HFFc6 (cell line): Measurements from ENCODE around the gene CLNK. TPM values are rescaled to one million over a fixed set of nuclear protein-coding genes. Genes with fewer than 3 reads are reported as not detected.

Experiments
- DNase-seq: peaks from one replicate; pipeline ENCODE4 v3.0.0-alpha.2; 2018
- H3K27ac Mint-ChIP-seq: 2 replicates; pipeline ENCODE4 v1.8.0; 2020; ENCODE audit warnings: mild to moderate bottlenecking, mixed read lengths
- H3K27me3 Mint-ChIP-seq: 2 replicates; pipeline ENCODE4 v1.8.0; 2021; ENCODE audit warnings: mild to moderate bottlenecking, moderate library complexity, mixed read lengths; ENCODE audit not compliant: insufficient read depth
- H3K36me3 Mint-ChIP-seq: 2 replicates; pipeline ENCODE4 v1.8.0; 2021; ENCODE audit warnings: low read depth, mixed read lengths
- H3K4me1 Mint-ChIP-seq: 2 replicates; pipeline ENCODE4 v1.8.0; 2020; ENCODE audit warnings: low read depth, mixed read lengths
- H3K4me3 Mint-ChIP-seq: 2 replicates; pipeline ENCODE4 v1.8.0; 2020; ENCODE audit warnings: mild to moderate bottlenecking, moderate library complexity, mixed read lengths
- H3K9me3 Mint-ChIP-seq: 2 replicates; pipeline ENCODE4 v1.8.0; 2020; ENCODE audit warnings: mild to moderate bottlenecking, mixed read lengths
- total RNA-seq, 6 experiments: library from RNA; stranded (reverse); fragmentation: NEBNext Ultra II Directional; extraction: Animal tissue kit (Norgen Biotek cat#: 25700); gene quantifications; 2 replicates in 1 of 6; 3 replicates in 5 of 6; pipeline ENCODE4 v1.2.3, GENCODE V29; 2021
- TF ChIP-seq, protein P1 (sequence below): fragments of 200-600 bp; sonication (generic); IDR thresholded peaks from 2 replicates; pipeline ENCODE4 v1.5.0; 2021; ENCODE audit warnings: antibody characterized with exemption, mild to moderate bottlenecking

The CLNK gene
- total RNA-seq, 6 experiments from 2014 or later: not detected

DNA sequence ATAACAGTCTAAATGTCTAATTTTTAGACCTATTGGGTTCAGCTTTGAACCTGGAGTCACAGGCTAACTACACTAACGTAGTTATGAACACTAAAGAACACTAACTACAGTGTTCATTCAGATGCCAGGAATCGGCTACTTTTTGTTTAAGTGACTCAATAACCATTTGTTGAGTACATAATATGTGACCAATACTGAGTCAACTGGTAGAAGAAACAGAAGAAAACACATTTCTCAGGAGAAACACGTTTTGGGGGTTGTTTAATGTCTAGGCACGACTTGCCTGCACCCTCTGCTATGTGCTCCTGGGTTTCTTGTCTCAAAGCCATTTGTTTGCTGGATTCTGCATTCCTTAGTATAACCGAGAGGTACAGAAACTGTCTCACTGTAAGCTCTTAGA is 18.6 kb upstream of the CLNK start:
- no peak overlapping the region for H3K4me3 Mint-ChIP-seq
- no peaks in the 10 kb centered on the region for H3K9me3 Mint-ChIP-seq
- no peak for DNase-seq
- H3K27me3 Mint-ChIP-seq: no peaks in the 10 kb centered on the region; the same call in 1 of the 2 replicates
- H3K36me3 Mint-ChIP-seq: no peaks in the 10 kb centered on the region
- H3K27ac Mint-ChIP-seq: no peak overlapping the region
- no peaks in the 10 kb centered on the region for H3K4me1 Mint-ChIP-seq
- TF ChIP-seq, protein P1, sequence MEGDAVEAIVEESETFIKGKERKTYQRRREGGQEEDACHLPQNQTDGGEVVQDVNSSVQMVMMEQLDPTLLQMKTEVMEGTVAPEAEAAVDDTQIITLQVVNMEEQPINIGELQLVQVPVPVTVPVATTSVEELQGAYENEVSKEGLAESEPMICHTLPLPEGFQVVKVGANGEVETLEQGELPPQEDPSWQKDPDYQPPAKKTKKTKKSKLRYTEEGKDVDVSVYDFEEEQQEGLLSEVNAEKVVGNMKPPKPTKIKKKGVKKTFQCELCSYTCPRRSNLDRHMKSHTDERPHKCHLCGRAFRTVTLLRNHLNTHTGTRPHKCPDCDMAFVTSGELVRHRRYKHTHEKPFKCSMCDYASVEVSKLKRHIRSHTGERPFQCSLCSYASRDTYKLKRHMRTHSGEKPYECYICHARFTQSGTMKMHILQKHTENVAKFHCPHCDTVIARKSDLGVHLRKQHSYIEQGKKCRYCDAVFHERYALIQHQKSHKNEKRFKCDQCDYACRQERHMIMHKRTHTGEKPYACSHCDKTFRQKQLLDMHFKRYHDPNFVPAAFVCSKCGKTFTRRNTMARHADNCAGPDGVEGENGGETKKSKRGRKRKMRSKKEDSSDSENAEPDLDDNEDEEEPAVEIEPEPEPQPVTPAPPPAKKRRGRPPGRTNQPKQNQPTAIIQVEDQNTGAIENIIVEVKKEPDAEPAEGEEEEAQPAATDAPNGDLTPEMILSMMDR: no peak

DNA sequence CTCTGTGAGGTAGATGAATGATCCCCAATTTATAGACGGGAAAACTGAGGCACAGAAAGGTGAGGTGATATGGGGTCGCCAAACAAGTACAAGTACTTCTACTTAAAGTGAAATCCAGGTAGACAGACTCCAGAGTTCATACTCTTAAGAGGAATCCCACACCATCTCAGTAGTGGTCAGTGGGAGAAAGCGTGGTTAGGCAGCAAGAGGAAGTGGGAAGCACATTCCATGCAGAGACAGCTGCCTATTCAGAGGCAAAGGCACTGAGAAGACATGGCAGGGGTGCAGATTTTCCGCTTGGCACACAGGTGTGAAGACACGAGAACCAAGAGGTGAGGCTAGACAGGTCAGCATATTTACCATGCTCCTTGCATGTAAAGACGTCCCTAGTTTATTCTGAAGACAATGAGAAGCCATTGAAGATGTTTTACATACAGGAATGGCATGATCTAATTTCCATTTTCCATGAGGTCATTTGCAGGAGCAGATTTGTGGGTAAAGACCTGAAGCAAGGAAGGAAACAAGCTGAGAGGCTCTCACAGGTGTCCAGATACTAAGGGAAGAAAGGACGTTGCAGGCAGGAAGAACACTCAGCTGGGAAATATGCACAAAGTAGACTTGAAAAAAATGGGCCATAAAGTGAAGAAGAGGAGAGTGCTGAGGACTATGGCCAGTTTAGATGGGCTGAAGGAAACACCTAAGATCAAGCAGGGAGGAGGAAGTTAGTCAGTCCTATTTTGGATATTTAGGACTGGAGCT is 17.3 kb upstream of the CLNK start:
- no peaks in the 10 kb centered on the region for H3K9me3 Mint-ChIP-seq
- no peaks in the 10 kb centered on the region for H3K4me1 Mint-ChIP-seq
- no peak overlapping the region for H3K4me3 Mint-ChIP-seq
- H3K27ac Mint-ChIP-seq: no peak overlapping the region
- no peaks in the 10 kb centered on the region; the same call in 1 of the 2 replicates for H3K27me3 Mint-ChIP-seq
- DNase-seq: no peak
- no peaks in the 10 kb centered on the region for H3K36me3 Mint-ChIP-seq
- TF ChIP-seq, protein P1: no peak

DNA sequence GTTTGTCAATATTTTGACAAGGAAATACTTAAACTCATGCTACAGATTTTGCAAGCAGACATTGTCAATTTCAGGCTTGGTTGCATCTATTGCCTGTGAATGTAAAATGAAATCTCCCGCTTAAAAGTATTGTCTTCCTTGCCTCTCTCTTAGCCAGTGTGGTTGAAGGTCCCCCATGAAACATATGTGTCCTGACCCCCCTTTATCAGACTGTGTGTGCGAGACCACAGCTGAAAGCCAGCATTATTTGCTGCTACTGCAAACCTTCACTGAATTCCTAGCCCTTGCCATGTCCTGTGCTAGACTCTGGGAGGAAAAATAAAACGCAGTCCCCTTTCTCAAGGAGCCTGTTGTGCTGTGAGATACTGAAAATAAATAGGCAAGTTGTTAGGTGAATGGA is 16.6 kb upstream of the CLNK start:
- no peak overlapping the region for H3K27ac Mint-ChIP-seq
- H3K9me3 Mint-ChIP-seq: no peaks in the 10 kb centered on the region
- H3K4me3 Mint-ChIP-seq: no peak overlapping the region
- TF ChIP-seq, protein P1: no peak
- H3K36me3 Mint-ChIP-seq: no peaks in the 10 kb centered on the region
- no peak for DNase-seq
- no peaks in the 10 kb centered on the region for H3K4me1 Mint-ChIP-seq
- H3K27me3 Mint-ChIP-seq: no peaks in the 10 kb centered on the region; the same call in 1 of the 2 replicates

DNA sequence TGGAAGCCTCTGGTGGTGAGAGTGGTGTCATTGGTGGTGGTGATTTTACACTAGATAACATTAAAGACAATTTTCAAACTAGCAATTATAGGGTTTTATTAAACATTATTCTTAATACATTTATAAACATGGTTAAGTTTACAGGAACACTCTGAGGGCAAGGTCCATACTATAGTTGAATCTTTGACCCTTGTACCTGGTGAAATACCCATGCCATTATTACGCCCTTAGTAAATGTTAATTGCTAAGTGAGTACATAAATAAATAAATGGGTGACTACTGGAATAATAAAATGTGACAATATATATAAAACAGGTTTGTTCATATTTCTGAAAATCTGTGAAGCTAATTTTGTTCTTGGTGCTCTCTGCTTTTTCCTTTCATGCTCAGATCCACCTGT is 13.6 kb upstream of the CLNK start:
- no peaks in the 10 kb centered on the region for H3K4me1 Mint-ChIP-seq
- no peak for DNase-seq
- TF ChIP-seq, protein P1: no peak
- H3K27me3 Mint-ChIP-seq: no peaks in the 10 kb centered on the region
- H3K9me3 Mint-ChIP-seq: no peaks in the 10 kb centered on the region
- no peaks in the 10 kb centered on the region for H3K36me3 Mint-ChIP-seq
- no peak overlapping the region for H3K4me3 Mint-ChIP-seq
- H3K27ac Mint-ChIP-seq: no peak overlapping the region

DNA sequence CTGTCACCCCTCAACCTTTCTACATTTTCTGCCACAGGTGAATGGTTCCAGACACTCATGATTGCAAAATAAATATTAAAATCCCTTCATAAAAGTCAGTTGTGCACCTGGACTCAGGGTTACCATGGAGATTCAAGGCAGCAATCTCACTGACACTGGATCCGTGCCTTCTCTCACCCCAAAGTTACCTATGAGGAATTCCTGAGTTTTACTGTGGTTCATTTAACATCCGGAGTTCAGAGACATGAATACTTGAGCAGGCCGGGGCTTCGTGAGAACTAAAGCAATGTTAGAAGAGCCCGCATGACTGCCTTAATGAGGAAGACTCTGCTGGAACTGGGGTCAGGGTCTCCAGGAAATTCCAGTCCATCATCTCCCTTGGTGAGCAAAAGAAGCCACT is 12.5 kb upstream of the CLNK start:
- TF ChIP-seq, protein P1: no peak
- H3K4me1 Mint-ChIP-seq: no peaks in the 10 kb centered on the region
- no peak overlapping the region for H3K27ac Mint-ChIP-seq
- DNase-seq: no peak
- no peak overlapping the region for H3K4me3 Mint-ChIP-seq
- H3K27me3 Mint-ChIP-seq: peaks cover 2% of the 10 kb centered on the region
- H3K36me3 Mint-ChIP-seq: no peaks in the 10 kb centered on the region
- H3K9me3 Mint-ChIP-seq: no peaks in the 10 kb centered on the region
